Measurements from ENCODE around the gene POU6F2.

- TF ChIP-seq CTCF (IDR thresholded peaks at IDR 0.05) = no peak
- TF ChIP-seq POLR2A (IDR thresholded peaks at IDR 0.05) = no peak
These were observed 334.7 kb downstream of the POU6F2 start for GRCh38 chr7:39312254-39312989.

All from body of pancreas (tissue), 4 donors.